HepG2 (cell line): Measurements from ENCODE around the gene HIPK4. TPM values are rescaled to one million over a fixed set of nuclear protein-coding genes. Genes with fewer than 3 reads are reported as not detected.
A peak's percentile ranks its signal among the peaks of the same experiment; 100 is the strongest.

Experiments used
- DR1 ChIP-seq: sonication (generic); formaldehyde crosslinking; IDR thresholded peaks from 2 replicates; pipeline ENCODE4 v1.8.0; 2021; ENCODE audit warnings: mild to moderate bottlenecking, missing genetic modification reagents, inconsistent platforms
- DZIP1 ChIP-seq: sonication (generic); formaldehyde crosslinking; IDR thresholded peaks from 2 replicates; pipeline ENCODE4 v1.5.0; 2020; ENCODE audit warnings: mild to moderate bottlenecking, missing genetic modification reagents
- PAWR ChIP-seq: sonication (generic); formaldehyde crosslinking; IDR thresholded peaks from 2 replicates; pipeline ENCODE4 v1.4.0; 2020; ENCODE audit warnings: missing genetic modification reagents, mild to moderate bottlenecking, borderline replicate concordance
- RERE ChIP-seq: IDR thresholded peaks from 2 replicates; pipeline ENCODE4 v1.6.1; 2016; ENCODE audit warnings: low read depth, missing genetic modification reagents, missing compliant biosample characterization
- SETDB1 ChIP-seq: sonication (generic); formaldehyde crosslinking; IDR thresholded peaks from 2 replicates; pipeline ENCODE4 v1.5.1; 2020; ENCODE audit warnings: missing genetic modification reagents, mild to moderate bottlenecking, borderline replicate concordance
- SMARCE1 ChIP-seq: fragments of 450-650 bp; IDR thresholded peaks from 2 replicates; pipeline ENCODE4 v1.6.1; 2017; ENCODE audit warnings: borderline replicate concordance
- TGIF2 ChIP-seq: IDR thresholded peaks from 2 replicates; pipeline ENCODE4 v1.6.1; 2016; ENCODE audit warnings: control low read depth, missing compliant biosample characterization
- ZEB1 ChIP-seq: IDR thresholded peaks from 2 replicates; pipeline ENCODE4 v1.6.1; 2012; ENCODE audit warnings: mild to moderate bottlenecking, low read depth, inconsistent platforms; ENCODE audit not compliant: insufficient replicate concordance
- ZNF282 ChIP-seq: fragments of 450-650 bp; IDR thresholded peaks from 2 replicates; pipeline ENCODE4 v1.6.1; 2018; ENCODE audit not compliant: partially characterized antibody
- ZNF510 ChIP-seq: sonication (generic); formaldehyde crosslinking; IDR thresholded peaks from 2 replicates; pipeline ENCODE4 v1.4.0; 2020; ENCODE audit warnings: low read depth, mild to moderate bottlenecking, missing genetic modification reagents
- ZNF670 ChIP-seq: sonication (generic); formaldehyde crosslinking; IDR thresholded peaks from 2 replicates; pipeline ENCODE4 v1.8.0; 2022; ENCODE audit warnings: mild to moderate bottlenecking, missing genetic modification reagents, borderline replicate concordance
- polyA plus RNA-seq, 8 experiments: library from polyadenylated mRNA; depleted of rRNA in 3 of 8; stranded (reverse) in 7 of 8; unstranded in 1 of 8; fragments of >200 nt; fragmentation: Illumina TruSeq in 4 of 8; extraction: Trizol in 4 of 8; gene quantifications; 2 replicates each; pipeline versions ENCODE4 v1.2.1 to v1.2.3, GENCODE V29; 2011 to 2016; ENCODE audit warnings: low read depth in 4 of 8, missing spikeins in 1 of 8, mixed read lengths in 1 of 8; ENCODE audit not compliant: insufficient read depth in 1 of 8
- total RNA-seq, 5 experiments: library from RNA; depleted of rRNA; stranded (reverse); fragments of >200 nt; fragmentation: Illumina TruSeq; extraction: Trizol; gene quantifications; 2 replicates each; pipeline ENCODE4 v1.2.3, GENCODE V29; 2016; ENCODE audit warnings: low read depth in 1 of 5
- TF ChIP-seq, protein P1 (sequence below): sonication (generic); formaldehyde crosslinking; IDR thresholded peaks from 2 replicates; pipeline ENCODE4 v1.5.0; 2020; ENCODE audit warnings: missing genetic modification reagents, mild to moderate bottlenecking, borderline replicate concordance
- TF ChIP-seq, protein P2 (sequence below): sonication (generic); formaldehyde crosslinking; IDR thresholded peaks from 2 replicates; pipeline ENCODE4 v1.8.0; 2023; ENCODE audit warnings: mild to moderate bottlenecking, missing genetic modification reagents
- TF ChIP-seq, protein P3 (sequence below): sonication (generic); formaldehyde crosslinking; IDR thresholded peaks from 2 replicates; pipeline ENCODE4 v1.9.0; 2022; ENCODE audit warnings: low read depth, missing genetic modification reagents

The HIPK4 gene
- total and polyA plus RNA-seq, 2 of the 13 experiments (the other 11 are each of a cell fraction or from before 2014, with no cell fraction given): 0.03 TPM; not detected in 1

DNA sequence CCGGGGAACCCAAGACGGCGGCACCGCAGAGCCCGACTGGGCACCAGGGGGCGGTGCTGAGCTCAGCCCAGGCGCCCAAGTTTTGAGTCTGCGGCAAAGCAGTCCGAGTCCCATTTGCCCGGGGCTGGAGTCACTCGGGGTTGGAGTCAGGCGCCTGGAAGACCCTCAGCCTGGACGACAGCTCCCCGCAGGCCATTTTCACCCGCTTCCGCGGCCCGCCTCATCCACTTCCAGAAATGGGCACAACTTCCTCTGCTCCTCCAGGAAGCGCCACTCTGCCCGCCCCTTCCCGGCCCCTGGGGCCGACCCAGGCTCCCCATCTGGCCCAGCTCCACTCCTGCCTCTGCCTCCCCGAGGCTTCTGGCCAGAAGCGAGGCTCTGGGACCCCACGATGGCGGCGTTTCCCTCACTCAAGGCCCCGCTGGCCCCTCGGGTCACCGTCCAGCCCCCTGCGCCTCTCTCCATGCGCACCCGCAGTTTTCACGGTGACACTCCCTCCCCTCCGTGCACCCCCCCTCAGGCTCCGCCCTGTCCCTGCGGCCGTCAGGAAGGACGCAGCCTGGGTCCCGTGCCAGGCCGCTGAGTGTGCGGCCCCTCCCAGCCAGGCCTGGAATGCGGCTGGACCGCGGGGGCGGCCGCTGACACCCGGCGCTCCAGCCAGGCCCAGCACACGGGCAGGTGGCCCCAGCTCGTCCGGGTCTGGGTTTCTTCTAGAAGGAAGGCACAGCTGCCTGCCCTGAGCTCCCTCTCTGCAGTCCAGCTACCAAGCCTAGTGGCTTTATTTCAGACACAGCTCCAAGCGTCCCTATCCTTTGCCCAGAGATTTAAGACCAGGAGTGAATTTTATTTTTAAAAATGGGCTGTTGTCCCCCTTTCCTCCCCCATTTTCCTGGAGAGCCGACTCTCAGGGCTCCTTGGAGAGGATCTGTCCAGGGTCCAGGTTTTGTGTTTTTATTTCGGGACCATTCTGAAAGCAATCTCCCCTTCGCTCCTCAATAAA lies 31.1 kb upstream of the HIPK4 start (continued):
- TF ChIP-seq, protein P1, sequence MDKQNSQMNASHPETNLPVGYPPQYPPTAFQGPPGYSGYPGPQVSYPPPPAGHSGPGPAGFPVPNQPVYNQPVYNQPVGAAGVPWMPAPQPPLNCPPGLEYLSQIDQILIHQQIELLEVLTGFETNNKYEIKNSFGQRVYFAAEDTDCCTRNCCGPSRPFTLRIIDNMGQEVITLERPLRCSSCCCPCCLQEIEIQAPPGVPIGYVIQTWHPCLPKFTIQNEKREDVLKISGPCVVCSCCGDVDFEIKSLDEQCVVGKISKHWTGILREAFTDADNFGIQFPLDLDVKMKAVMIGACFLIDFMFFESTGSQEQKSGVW: no peak
- no peak for TF ChIP-seq ZNF510
- TF ChIP-seq, protein P2, sequence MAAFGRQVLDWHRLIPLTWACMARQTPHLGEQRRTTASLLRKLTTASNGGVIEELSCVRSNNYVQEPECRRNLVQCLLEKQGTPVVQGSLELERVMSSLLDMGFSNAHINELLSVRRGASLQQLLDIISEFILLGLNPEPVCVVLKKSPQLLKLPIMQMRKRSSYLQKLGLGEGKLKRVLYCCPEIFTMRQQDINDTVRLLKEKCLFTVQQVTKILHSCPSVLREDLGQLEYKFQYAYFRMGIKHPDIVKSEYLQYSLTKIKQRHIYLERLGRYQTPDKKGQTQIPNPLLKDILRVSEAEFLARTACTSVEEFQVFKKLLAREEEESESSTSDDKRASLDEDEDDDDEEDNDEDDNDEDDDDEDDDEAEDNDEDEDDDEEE (CRISPR knock-in tag): peak; percentile 91; the same call in 1 of the 2 replicates
- TF ChIP-seq DZIP1 (CRISPR knock-in tag): peak; percentile 75; the same call in 1 of the 2 replicates
- no peak for TF ChIP-seq ZNF282
- no peak for TF ChIP-seq RERE (CRISPR knock-in tag)
- peak; percentile 89 for TF ChIP-seq ZNF670 (CRISPR knock-in tag)
- no peak for TF ChIP-seq SMARCE1
- TF ChIP-seq, protein P3, sequence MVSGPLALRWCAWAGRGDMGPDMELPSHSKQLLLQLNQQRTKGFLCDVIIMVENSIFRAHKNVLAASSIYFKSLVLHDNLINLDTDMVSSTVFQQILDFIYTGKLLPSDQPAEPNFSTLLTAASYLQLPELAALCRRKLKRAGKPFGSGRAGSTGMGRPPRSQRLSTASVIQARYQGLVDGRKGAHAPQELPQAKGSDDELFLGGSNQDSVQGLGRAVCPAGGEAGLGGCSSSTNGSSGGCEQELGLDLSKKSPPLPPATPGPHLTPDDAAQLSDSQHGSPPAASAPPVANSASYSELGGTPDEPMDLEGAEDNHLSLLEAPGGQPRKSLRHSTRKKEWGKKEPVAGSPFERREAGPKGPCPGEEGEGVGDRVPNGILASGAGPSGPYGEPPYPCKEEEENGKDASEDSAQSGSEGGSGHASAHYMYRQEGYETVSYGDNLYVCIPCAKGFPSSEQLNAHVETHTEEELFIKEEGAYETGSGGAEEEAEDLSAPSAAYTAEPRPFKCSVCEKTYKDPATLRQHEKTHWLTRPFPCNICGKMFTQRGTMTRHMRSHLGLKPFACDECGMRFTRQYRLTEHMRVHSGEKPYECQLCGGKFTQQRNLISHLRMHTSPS (CRISPR knock-in tag): peak; percentile 62; the same call in 1 of the 2 replicates
- no peak for TF ChIP-seq PAWR (CRISPR knock-in tag)
- no peak for TF ChIP-seq SETDB1 (CRISPR knock-in tag)
- TF ChIP-seq DR1 (CRISPR knock-in tag): peak; percentile 80; the same call in 1 of the 2 replicates
- TF ChIP-seq TGIF2 (CRISPR knock-in tag): peak; percentile 75; the same call in 1 of the 2 replicates
- no peak for TF ChIP-seq ZEB1
